Lower lobe of right lung (tissue), 2 donors: ENCODE results near the gene IL1A. TPM values are rescaled to one million over a fixed set of nuclear protein-coding genes. Genes with fewer than 3 reads are reported as not detected.

Source experiments
- ATAC-seq, 2 donors: fragments of 200-7000 bp; cut with Tn5 transposase; one replicate each; pipeline ENCODE4 v1.9.1; 2020 to 2022; ENCODE audit warnings: mild to moderate bottlenecking in 2 of 2, moderate library complexity in 2 of 2
- DNase-seq: peaks from one replicate; pipeline ENCODE4 v3.0.0-alpha.2; 2020
- H3K27ac ChIP-seq: fragments of 200-600 bp; one replicate; pipeline ENCODE4 v1.8.0; 2022
- H3K27me3 ChIP-seq: fragments of 200-600 bp; one replicate; pipeline ENCODE4 v1.8.0; 2022; ENCODE audit warnings: low read depth
- H3K36me3 ChIP-seq: fragments of 200-600 bp; one replicate; pipeline ENCODE4 v1.8.0; 2022; ENCODE audit warnings: mild to moderate bottlenecking
- H3K4me1 ChIP-seq: fragments of 200-600 bp; one replicate; pipeline ENCODE4 v1.8.0; 2022
- H3K4me3 ChIP-seq: fragments of 200-600 bp; one replicate; pipeline ENCODE4 v1.8.0; 2022; ENCODE audit warnings: mild to moderate bottlenecking
- H3K9me3 ChIP-seq: fragments of 200-600 bp; one replicate; pipeline ENCODE4 v1.8.0; 2022
- intact Hi-C: fragments of 100-400 bp; cut with DNase I; formaldehyde crosslinking; loops from one replicate; pipeline ENCODE4 v1.11.0; 2022
- total RNA-seq: library from RNA; stranded (reverse); fragmentation: NEBNext Ultra II Directional; extraction: Animal tissue kit (Norgen Biotek cat#: 25700); gene quantifications from one replicate; pipeline ENCODE4 v1.2.1, GENCODE V29; 2021
- TF ChIP-seq, protein P1 (sequence below): fragments of 200-600 bp; IDR thresholded peaks from one replicate; pipeline ENCODE4 v1.8.0; 2022; ENCODE audit warnings: antibody characterized with exemption, mild to moderate bottlenecking
- donor health status: DM: no; HTN: yes; CAD: no; lungs with severe emphysema.

The IL1A gene
- total RNA-seq, 1 donor from 2014 or later: 2.1 TPM

DNA sequence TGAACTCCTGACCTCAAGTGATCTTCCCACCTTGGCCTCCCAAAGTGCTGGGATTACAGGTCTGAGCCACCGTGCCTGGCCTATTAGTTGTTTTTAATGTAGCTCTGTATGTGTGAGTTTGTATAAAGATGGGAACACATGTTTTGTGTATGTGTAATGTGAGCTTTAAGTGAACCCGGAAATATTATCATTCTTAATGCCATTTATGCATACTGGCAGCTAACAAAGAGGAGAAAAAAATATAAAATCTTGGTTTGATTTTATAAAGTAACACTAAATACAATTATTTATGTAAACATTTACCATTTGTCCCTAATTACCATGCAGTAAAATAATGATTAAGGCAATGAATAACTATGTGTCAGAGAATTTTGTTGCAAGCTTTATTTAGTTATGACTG lies 10.7 kb downstream of the IL1A start:
- Histone ChIP-seq H3K4me3 (no peak overlapping the region), H3K27ac (no peak overlapping the region), H3K4me1 (peaks cover under 1% of the 10 kb centered on the region), H3K27me3 (no peaks in the 10 kb centered on the region), H3K36me3 (no peaks in the 10 kb centered on the region), H3K9me3 (no peaks in the 10 kb centered on the region)
- intact Hi-C loops: no loop called here
- no peak for DNase-seq
- TF ChIP-seq, protein P1, sequence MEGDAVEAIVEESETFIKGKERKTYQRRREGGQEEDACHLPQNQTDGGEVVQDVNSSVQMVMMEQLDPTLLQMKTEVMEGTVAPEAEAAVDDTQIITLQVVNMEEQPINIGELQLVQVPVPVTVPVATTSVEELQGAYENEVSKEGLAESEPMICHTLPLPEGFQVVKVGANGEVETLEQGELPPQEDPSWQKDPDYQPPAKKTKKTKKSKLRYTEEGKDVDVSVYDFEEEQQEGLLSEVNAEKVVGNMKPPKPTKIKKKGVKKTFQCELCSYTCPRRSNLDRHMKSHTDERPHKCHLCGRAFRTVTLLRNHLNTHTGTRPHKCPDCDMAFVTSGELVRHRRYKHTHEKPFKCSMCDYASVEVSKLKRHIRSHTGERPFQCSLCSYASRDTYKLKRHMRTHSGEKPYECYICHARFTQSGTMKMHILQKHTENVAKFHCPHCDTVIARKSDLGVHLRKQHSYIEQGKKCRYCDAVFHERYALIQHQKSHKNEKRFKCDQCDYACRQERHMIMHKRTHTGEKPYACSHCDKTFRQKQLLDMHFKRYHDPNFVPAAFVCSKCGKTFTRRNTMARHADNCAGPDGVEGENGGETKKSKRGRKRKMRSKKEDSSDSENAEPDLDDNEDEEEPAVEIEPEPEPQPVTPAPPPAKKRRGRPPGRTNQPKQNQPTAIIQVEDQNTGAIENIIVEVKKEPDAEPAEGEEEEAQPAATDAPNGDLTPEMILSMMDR: no peak
- ATAC-seq: no peak

DNA sequence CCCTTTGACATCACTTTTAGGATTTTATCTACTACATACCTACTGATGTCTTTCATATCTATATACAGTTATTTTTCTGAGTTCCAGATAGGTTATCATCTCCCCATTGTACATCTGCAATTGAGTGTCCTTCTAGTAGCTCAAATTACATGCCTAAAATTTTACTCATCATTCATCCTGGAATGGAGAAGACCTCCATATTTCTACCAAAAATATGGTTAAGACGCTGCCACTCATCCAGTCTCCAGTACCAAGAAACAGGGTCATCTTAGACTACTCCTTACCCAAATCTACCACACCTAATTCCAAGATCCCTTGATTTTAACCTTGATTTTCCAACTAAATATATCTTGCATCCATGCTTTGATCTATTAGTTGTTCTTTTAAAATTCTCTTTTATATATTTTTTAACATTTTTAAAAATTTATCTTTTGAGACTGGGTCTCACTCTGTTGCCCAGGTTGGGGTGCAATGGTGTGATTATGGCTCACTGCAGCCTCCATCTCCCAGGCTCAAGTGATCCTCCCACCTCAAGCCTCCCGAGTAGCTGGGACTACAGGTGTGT lies 11.3 kb downstream of the IL1A start:
- TF ChIP-seq, protein P1: no peak
- intact Hi-C loops: no loop called here

DNA sequence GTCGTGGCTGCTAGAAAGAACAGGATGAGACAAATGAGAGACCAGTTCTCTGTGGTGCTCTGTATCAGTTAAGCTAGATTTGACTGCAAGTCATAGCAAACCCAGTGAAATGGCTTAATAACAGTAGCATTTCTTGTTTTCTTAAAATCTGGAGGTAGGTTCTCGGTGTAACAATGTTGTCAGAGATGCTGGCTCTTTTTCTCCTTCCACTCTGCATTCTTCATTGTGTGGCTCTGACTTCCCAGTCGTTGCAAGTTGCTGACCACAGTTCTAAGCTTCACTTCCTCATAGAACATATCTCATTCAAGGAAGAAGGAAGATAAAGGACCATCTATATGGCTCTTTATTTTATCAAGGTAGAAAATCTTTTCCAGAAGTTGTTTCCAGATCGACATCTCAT lies 12.0 kb downstream of the IL1A start:
- Histone ChIP-seq H3K27ac (no peak overlapping the region), H3K4me1 (peaks cover 6% of the 10 kb centered on the region), H3K9me3 (no peaks in the 10 kb centered on the region), H3K4me3 (no peak overlapping the region), H3K27me3 (no peaks in the 10 kb centered on the region), H3K36me3 (no peaks in the 10 kb centered on the region)
- TF ChIP-seq, protein P1: no peak
- no peak for ATAC-seq
- DNase-seq: no peak
- intact Hi-C loops: no loop called here

More for the DNA sequence above, 11.3 kb downstream of the IL1A start:
- H3K27ac ChIP-seq: no peak overlapping the region
- ATAC-seq (no peak), DNase-seq (no peak)
- peaks cover 6% of the 10 kb centered on the region for H3K4me1 ChIP-seq
- H3K36me3 ChIP-seq: no peaks in the 10 kb centered on the region
- H3K4me3 ChIP-seq: no peak overlapping the region
- H3K27me3 ChIP-seq: no peaks in the 10 kb centered on the region
- H3K9me3 ChIP-seq: no peaks in the 10 kb centered on the region

DNA sequence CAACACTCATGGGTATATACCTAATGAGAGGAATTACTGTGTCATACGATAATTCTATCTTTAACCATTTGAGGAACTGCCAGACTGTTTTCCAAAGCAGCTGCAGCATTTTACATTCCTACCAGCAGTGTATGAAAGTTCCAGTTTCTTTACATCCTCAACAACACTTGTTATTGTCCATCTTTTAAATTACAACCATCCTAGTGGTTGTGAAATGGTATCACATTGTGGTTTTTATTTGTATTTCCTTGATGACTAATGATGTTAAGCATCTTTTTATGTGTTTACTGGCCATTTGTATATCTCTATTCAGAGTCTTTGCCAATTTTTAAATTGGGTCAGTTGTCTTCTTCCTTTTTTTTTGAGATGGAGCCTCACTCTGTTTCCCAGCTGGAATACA lies 15.9 kb downstream of the IL1A start:
- no peak overlapping the region for H3K27ac ChIP-seq
- intact Hi-C loops: no loop called here

DNA sequence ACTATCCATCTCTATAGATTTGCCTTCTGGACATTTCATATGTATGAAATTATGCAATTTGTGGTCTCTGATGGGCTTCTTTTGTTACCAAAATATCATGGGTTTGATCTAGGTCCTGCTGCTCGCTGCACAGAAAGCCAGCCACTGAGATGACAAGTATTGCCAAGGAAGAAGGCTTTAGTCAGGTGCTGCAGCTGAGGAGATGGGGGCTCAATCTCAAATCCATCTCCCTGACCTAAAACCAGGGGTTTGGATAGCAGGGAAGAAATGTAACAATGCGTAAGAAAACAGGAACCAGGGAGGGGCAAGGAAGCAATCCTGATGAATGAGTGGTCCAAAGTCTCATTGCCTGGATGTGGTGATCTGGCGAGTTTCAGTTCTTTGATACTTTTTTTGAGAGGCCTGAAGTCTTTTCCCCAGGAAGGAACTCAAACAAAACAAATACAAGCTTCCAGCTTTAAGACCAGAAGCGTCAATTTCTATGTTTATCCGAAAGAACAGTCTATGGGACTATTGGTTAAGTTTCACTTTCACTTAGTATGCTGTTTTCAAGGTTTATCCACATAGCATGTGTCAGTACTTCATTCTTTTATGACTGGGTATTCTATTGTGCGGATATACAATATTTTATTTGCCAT lies 16.5 kb downstream of the IL1A start:
- Histone ChIP-seq H3K9me3 (no peaks in the 10 kb centered on the region), H3K4me1 (peaks cover 18% of the 10 kb centered on the region), H3K27ac (no peak overlapping the region), H3K27me3 (no peaks in the 10 kb centered on the region), H3K4me3 (peak overlapping the region; percentile 34), H3K36me3 (no peaks in the 10 kb centered on the region)
- ATAC-seq: no peak
- intact Hi-C loops: no loop called here
- no peak for DNase-seq
- TF ChIP-seq, protein P1: no peak

More for the DNA sequence above, 15.9 kb downstream of the IL1A start:
- Histone ChIP-seq H3K4me3 (peak overlapping the region; percentile 34), H3K27me3 (no peaks in the 10 kb centered on the region), H3K36me3 (no peaks in the 10 kb centered on the region), H3K4me1 (peaks cover 18% of the 10 kb centered on the region), H3K9me3 (no peaks in the 10 kb centered on the region)
- DNase-seq (no peak), ATAC-seq (no peak)
- TF ChIP-seq, protein P1: no peak
